Hippocampal formation (tissue), 2 donors: ENCODE results near the gene MARVELD1.

Experiments
- DNase-seq, 2 donors: peaks; one replicate each; lab custom pipeline; 2025; lab: John Stamatoyannopoulos, UW

Gene MARVELD1

DNA sequence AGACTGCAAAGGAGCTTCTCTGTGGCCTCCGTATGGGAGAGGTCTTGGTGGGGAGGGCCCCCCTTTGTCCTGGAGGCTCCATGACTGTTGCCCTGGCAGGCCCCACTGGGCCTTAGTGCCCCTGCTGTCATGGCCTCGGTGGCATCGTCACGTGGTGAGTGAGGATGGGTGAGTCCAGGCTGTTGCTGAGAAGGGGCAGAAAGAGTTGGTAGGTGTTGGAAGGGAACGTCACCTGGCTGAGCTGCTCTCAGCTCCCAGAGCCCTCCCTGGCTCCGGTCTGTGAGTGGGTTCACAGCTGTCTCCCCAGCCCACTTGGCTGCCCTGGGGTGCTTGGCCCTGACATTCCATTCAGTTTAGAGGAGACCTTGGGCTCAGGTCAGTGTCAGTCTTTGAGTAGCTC lies 42.2 kb downstream of the MARVELD1 start:
- no peak for DNase-seq

DNA sequence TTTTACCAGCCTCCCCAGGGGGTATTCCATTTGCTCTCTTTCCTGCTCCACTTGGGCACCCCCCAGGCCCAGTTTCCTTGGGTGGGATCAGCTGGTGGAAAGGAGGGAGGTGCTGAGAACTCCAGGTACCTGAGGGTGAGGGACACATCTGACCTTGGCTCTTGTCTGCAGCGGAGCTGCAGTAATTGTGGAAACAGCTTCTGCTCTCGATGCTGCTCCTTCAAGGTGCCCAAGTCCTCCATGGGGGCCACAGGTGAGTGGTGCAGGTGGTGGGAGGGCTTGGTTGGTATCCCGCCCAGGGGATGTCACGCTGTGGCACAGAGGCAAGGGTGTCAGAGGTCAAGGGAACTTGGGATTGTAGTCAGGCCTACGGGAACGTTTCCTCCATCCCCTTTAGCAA lies 43.9 kb downstream of the MARVELD1 start:
- no peak for DNase-seq

DNA sequence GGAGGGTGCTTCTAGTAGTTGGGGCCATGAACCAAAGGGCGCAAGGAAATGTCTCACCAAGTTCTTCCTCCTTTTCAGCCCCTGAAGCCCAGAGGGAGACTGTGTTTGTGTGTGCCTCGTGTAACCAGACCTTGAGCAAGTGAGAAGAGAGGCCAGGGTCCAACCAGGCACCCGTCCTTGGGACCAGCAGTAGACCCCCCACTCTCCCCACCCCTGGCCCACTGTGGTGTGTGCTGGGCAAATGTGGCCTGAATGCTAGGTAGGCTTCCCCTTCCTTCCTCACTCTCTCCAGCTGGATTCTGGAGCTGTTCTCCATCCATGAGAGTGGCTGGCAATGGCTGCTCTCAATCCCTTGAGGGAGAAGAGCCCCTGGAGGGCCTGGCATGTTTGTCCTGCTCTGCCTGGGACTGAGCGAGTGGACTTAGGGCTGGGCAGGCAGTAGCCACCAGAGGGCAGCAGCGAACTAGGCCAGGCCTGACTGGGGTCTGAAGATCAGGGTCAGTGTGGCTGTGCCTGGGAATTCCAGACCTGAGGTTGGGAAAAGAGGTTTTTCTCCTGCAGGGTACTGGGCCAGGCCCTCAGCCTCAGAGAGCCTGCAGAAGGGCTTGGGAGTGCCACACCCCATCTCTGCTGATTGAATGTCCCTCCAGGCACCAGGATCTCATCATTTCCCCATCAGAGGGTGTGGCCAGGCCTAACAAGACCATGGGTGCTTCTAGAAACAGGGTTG lies 45.8 kb downstream of the MARVELD1 start:
- peak; percentile 14 to 46 for DNase-seq

DNA sequence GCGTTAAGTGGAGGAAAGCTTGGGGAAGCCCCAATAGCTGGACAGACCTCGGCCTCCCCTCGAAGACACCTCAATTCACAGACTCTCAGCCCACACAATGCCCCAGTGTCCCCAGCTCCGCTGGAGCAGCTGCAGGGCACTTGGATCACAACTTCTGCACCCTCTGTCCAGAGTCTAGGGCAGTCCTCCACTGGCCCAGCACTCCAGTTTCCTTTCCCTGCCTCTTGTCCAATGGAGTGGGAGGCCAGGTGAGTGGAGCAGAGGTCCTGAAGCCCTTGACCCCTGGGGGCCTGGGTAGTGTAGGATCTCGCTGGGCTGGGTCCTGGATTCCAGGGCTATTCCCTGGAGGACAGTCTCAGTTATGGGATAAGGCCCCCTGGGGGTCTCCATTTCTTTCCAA lies 46.4 kb downstream of the MARVELD1 start:
- no peak for DNase-seq

DNA sequence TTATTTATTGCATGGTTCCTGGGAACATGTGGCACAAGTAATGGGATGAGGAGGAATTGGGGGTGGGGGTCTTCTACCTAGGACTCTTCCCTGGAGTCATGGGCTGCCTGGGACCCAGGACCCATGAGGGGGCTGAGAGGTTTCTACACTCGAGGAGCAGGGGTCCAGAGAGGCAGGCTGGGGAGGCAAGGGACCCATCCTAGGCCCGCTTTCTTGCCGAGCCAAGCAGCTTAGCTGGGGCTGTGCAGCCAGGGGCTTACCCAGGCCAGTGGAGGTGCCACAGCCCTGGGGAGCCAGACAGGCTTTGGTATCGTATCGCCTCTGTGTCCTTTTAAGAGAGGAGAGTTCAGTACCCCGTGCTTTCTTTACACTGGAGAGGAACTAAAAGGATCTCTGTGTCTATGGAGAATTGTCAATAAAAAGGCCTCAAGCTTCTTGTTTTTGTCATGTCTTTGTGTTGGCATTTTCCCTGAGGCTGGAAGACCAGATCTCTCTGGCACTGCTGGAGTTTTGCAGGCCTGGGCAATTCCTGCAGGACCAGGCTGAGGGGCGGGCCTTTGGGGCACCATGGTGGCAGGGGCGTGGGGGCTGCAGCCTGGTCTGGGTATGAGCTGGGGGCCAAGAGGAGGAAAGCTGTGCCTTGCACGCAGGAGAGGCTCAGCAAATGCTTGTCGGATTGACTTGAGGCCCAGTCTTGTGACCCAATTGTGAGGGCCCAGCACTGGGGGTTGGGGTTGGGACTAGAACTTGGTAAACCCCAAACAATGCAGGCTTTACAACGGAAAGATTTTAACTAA lies 47.1 kb downstream of the MARVELD1 start:
- no peak for DNase-seq

DNA sequence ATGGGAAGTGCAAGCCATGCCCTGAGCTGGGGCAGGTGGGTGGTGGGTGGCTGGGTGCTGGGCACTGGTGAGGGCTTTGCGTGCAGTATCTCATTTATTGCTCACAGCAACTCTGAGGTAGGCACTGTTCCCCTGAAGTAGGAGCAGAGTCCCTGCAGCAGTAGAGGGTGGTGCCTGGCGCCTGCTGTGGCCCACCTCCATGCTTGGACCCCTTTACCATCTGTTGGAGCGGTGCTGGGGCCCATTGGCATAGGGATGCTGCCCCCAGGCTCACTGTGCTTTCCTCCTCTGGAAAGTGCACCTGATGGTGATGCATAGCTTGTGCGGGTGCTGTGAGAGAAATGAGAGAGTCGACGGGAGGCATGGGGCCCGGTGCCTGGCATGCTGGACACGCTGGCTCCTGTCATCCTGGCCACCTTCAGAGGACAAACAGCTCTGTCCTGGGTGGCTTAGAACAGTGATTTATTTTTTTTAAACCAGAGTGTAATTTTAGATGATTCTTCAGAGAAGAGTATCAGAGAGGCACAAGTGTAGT lies 47.9 kb downstream of the MARVELD1 start:
- DNase-seq, result no peak

DNA sequence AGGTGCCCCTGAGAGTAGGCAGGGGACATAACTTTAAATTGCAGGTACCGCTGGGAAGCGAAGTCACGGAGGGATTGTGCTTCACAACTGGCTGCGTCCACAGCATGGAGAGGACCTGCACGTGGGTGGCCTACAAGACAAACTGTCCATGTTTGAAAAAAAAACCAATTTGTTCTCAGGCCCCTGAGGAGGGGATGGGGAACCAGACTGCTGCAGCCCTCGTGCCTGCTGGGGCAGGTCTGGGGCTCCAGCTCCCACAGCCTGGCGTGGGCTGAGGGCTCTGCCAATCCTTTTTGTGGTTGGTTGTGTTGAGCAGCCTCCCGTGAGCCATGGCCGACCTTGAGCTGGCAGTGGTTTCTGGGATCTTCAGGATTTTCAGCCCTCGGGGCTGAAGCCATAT lies 48.5 kb downstream of the MARVELD1 start:
- DNase-seq, result no peak

DNA sequence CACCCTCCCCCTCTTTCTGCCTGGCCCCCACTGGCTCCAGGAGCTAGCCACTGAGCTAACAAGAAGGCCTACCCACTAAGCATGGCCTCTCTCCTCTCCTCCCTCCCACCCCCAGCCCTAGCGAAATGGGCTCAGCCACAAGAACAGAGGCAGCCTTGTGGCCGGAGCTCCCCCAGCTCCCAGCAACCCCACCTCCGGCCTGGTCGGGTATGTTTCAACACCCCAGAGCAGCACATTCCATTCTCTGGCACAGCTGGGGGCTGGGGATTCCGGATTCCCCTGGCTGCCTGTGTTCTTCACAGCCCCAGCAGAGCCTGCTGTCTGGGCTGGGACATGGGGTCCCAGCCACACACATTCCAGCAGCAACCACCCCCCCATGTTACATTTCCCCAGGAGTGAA lies 49.3 kb downstream of the MARVELD1 start:
- DNase-seq, result no peak

DNA sequence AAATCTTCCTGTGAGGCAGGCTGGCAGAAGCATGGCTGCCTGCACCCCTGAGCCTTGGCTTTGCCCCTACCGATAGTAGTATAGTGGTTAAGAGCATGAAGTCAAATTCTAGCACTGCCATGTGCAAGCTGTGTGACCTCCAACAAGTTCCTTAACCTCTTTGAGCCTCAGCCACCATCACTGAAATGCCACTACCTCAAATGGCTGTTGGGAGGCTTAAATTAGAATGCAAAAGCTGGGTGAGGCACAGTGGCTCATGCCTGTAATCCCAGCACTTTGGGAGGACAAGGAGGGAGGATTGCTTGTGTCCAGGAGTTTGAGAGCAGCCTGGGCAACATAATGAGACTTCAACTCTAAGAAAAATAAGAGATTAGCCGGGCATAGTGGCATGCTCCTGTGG lies 49.9 kb downstream of the MARVELD1 start:
- DNase-seq, result no peak

DNA sequence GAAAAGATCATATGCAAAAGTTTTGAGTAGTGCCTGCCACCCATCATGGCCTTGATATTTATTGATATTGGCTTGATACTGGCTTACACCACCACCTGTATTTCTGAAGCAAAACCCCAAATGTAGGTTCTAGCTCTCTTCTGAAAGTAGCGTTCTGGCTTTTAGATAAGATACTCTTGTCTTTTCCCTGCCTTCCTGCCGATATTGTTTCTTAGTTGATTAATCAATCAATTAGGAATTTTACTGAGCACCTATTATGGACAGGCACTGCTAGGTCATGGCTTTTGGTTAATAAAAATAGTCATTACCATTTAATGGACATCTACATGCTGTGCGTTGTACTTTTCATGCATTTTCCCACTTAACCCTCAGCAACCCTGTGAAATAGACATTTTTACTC lies 50.4 kb downstream of the MARVELD1 start:
- DNase-seq, result no peak

DNA sequence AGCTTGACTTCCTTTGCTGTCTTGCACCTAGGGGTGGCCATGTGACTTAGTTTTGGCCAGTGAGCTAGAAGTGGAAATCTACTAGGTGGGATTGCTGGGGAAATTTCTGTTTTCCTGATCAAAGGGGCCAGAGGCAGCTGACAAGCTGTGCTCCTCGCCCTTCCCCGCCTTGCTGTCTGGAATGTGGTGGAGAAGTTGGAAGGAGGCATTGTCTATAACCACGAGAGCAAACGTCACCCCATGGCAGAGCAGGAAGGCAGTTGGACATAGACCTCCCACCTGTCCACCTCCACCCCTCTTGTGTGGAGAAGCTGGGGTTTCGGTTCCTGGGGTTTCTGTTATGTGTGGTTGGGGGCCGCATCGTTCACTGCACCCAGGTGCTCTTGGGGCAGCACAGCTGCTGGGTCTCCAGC lies 51.0 kb downstream of the MARVELD1 start:
- no peak for DNase-seq

DNA sequence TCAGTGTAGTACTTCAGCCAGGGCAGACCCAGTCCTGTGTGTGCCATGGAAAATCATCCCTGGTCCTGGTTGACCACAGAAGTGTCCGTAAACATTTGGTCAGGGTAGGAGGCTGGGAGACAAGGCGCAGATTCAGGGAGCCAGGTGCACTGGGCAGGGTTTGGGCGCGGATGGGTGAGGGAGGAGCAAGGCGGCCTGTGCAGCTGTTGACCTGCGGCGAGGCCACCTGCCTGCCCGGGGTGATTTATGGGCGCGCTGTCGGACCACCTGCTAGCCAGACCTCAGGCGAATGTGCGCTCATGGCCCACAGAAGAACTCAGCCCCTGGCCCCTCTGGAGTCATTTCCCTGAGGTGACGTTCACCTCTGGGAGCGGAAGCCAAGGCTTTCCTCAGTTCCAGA lies 51.7 kb downstream of the MARVELD1 start:
- no peak for DNase-seq

DNA sequence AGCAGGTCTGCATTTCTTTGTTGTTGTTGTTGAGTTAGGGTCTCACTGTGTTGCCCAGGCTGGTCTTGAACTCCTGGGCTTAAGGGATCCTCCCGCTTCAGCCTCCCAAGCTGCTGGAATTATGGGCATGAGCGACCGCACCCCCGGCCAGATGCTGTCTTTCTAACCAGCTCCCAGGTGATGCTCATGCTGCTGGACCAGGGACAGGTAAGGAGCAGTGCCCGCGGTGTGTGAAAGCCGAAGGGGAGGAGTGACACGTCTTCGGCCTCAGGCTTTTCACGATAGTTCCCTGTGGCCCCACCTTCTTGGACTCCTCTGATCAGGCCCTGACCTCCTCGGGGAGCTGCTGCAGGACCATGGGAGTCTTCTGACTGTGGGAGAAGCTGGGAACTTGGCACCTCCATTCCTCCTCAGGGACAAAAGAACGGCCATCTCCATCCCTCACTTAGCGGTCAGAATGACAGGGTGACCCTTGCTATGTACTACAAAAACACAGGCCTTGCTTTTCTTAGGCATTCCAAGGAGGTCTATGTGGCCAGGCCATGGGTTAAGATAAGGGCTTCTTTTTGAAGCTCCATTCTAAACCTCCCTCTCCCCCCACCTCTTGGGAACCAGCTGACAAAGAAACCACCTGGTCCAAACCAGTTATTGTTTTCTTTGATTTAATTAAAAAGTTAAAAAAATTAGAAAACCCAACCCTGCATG lies 52.7 kb downstream of the MARVELD1 start:
- no peak for DNase-seq

DNA sequence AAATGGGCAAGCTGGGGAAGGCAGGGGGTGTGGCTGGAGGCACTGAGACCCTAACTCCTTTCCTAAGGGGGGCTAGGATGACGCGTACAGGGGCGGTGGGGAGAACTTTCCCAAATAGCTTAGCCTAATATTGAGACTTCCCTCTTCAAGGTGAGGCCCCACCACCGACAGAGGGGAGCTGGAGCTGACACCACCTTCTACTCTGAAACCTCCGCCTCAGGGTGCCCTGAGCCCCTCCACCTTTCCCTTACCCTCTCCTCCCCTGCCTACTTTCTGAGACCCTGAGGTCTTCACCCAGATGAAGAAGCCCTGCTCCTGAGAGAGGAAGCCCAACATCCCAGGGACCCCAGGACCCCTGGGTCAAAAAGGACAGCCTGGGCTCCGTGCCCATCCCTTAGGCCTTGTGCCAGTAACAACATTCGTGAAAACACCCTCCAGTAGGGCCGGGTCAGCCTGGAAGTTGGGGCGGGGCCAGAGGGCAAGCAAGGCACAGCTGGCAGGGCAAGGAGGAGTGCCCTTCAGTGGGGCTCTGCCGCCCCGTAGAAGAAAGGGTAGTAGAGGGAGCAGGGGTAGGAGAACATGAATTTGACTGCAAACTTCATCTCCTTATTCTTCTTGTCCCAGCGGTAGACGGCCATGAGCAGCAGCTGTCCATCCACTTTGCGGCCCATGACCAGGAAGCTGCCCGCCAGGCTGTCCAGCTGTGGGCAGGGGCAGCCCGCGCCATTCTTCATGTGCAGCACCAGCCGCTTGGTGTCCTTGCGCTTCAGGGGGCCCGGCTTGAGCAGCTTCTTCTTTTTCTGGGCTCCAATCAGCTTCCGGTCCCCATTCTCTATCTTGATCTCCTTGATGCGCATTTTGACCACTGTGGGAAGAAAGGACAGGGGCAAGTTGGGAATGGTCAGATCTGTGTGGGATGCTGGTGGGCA lies 53.7 kb downstream of the MARVELD1 start:
- no peak for DNase-seq
